ENCODE data around the gene NACC2.
"Not testable (repeated sequence)": the region's sequence is repeated elsewhere in the genome, so short reads cannot be mapped to it uniquely, and the experiment has no call there.

The NACC2 gene

DNA sequence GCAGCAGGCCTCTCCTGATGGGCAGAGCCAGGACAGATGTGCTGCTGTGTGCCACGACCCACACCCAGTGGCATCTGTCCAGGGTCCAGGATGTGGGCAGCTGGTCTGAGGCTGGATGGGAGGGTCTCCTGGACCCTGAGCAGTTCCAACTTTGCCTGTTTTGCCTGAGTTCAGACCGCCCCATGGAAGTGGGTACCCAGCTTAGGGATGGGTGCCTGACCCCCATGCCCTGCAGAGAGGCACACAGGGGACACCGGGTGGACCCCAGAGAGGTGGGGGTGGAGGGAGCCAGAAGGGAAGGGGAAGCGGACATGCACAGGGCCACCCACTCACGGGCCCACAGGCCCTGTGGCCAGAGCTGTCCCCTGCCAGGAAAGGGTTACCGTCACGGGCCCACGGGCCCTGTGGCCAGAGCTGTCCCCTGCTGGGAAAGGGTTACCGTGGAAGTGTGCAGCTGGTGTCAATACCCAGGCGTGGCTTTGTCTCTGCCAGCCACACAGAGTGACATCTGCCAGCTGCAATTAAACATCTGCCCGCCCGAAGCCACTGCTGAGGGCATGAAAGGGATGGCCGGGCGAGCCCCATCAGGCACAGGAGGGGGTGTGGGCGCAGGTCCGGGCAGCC, 50.0 kb downstream of the NACC2 start:
- no peak for DNase-seq (ENCODE audit: low read depth)

DNA sequence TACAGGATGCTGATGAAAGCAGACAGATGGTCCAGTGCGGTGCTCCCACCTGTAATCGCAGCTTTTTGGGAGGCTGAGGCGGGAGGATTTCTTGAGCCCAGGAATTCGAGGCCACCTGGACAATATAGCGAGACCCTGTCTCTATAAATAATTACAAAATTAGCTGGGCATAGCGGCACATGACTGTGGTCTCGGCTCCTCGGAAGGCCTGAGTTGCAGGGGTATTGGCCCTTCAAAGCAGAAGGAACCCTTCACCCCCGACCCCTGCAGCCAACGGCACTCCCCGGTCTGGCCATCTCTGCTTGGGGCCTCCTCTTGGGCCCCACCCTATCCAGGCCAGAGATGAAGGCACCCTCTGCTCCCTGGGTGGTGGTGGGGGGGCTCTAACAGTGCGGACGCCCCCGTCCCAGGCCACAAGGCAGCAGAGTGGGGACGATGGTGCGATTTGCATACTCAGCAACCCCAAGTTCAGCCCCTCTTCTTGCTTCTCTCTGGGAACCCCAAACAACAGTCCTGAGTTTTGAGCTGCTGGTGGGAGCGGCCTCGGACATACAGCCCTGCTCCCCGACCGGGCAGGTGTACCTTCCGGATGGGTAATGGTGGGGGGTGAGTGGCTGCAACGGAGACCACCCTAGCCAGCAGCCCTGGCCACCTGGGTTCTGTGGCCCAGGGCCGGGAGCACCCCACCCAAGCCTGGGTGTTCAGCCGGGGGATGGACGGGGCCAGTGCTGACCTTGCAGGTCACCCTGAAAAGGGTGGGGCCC, 50.7 kb downstream of the NACC2 start:
- DNase-seq (ENCODE audit: low read depth), result no peak

DNA sequence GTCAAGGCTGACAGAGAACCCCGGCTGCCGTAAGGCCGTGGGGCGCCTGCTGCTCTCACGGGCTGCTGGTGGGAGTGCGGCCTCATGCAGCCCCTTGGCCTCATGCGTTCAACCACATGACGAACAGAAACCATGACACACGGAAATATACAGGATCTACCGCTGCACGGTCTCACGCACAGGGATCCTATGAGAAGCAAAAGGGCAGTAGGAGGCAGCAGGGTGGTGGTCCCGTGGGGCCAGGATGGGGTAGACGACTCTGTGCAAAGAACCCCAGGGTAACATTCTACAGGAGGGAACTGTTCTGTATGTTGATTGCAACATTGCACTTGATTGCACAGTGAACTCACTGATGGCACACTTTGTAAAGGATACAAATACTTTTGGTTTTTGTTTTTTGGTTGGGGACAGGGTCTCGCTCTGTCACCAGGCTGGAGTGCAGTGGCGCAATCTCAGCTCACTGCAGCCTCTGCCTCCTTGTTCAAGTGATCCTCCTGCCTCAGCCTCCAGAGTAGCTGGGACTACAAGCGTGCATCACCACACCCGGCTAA, 51.6 kb downstream of the NACC2 start:
- DNase-seq (ENCODE audit: low read depth), result no peak

DNA sequence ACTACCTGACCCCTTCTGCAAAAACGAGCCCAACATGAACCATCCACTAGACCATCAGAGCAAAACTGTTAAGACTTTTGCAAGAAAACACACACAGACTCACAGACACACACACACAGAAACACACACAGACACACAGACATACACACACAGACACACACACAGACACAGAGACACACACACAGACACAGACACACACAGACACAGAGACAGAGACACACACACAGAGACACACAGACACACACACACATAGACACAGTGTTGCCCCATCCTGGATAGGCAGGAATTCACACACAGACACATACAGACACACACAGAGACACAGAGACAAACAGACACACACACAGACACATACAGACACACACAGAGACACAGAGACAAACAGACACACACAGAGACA, 52.5 kb downstream of the NACC2 start:
- no peak for DNase-seq (ENCODE audit: low read depth)

DNA sequence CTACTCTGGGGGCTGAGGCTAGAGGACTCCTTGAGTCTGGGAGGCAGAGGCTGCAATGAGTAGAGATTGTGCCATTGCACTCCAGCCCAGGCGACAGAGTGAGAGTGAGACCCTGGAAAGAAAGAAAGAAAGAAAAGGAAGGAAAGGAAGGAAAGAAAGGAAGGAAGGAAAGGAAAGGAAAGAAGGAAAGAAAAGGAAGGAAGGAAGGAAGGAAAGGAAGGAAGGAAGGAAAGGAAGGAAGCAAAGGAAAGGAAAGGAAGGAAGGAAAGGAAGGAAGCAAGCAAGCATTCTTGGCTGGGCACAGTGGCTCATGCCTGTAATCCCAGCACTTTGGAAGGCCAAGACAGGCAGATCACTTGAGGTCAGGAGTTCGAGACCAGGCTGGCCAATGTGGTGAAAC, 54.2 kb downstream of the NACC2 start:
- DNase-seq (ENCODE audit: low read depth), result not testable (repeated sequence)

DNA sequence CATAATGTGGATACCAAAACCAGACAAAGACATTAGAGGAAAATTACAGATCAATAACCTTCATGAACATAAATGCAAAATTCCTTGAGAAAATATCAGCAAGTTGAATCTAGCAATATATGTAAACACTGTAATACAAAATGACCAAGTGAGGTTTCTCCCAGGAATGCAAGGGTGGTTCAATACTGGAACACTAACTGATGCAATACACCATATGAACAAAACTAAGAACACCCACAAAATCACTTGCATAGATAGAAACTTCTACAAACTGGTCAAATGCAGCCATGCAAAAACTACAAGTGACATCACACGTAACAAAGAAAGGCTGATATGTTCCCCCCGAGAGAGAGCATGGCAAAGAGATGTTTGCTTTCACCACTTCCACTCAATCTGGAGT, 55.6 kb downstream of the NACC2 start:
- DNase-seq (ENCODE audit: low read depth), result no peak

DNA sequence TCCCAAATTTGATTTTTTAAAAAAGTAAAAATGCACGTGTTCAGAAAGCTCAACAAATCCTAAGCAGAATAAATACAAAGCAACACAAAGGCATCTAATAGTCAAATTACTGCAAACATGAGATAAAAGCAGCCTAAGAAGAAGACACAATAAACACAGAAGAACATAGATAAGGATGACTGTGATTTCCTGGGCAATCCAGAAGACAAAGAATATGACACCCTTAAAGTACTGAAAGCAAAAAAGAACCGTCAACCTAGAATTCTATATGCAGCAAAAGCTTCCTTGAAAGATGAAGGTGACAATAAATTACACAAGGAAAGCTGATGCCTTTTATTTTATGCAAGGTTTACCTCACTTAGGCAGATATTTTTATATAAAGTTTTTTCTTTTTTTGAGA, 58.2 kb downstream of the NACC2 start:
- no peak for DNase-seq (ENCODE audit: low read depth)

DNA sequence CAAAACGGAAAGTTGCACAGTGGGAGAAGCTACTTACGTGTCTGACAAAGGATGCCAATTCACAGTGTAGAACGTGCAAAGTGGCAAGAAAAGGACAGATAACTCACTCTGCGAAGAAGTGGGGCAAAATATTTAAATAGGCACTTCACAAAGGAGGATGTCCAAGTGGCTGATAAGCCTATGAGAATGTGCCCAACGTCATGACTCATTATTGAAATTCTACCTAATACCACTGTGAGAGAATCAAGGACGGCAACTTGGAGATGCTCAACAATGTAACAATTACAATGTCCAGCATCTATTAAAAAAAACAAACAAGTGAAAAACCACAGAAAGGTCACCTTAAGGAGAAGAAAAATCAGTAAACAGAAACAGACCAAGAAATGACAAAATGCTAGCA, 59.0 kb downstream of the NACC2 start:
- DNase-seq (ENCODE audit: low read depth), result no peak

DNA sequence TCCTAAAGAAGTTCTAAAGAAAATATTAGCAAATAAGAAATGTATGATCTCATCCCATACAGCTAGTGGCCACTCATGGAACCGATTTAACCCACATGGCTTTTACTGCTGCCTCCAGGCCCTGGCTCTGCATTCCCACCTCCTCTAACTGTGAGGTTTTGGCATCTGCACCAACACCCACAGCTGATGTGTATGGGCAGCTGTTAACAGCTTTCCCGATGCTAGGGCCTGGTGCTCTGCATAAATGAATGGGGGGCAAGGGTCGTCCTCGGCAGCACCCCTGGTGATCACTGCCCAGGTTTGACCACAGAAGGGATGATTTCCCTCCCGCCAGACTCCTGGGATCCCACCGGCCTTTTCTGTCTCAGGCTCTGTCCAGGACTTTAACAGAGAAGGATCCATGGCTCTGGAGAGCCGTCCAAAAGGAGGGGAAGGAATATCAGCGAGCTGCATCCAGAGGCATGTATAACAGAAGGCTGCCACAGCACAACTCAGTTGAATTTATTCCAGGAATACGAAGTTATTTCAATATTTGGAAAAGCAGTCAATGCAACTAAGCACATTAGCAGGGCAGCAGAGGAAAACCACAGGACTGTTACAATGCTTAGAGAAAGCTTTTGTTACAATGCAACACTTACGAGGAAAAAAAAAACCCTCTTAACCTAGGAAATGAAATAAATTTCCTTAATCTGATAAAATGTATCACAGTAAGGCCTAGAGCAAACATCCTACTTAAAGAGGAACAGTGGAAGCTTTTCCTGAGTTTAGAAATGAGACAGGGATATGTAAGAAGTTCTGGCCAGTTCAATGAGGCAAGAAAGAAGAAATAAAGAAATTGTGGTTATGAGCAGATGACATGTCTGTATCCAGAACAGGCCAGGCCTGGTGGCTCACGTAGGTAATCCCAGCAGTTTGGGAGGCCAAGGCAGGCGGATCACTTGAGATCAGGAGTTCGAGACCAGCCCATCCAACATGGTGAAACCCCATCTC, 63.1 kb downstream of the NACC2 start:
- DNase-seq (ENCODE audit: low read depth), result peak; percentile 22

DNA sequence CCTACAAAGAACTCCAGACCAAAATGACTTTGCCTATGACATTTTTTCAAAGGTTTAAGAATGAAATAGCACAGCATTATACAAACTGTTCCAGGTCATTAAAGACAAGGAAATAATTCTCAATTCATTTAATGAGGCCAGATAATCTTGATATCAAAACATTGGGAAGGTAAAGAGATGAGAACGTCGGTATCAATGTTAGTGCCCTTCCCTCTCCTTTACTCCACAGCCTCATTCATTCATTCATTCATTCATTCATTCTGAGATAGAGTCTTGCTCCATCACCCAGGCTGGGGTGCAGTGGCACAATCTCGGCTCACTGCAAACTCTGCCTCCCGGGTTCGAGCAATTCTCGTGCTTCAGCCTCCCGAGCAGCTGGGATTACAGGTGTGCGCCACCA, 64.0 kb downstream of the NACC2 start:
- DNase-seq (ENCODE audit: low read depth), result no peak

DNA sequence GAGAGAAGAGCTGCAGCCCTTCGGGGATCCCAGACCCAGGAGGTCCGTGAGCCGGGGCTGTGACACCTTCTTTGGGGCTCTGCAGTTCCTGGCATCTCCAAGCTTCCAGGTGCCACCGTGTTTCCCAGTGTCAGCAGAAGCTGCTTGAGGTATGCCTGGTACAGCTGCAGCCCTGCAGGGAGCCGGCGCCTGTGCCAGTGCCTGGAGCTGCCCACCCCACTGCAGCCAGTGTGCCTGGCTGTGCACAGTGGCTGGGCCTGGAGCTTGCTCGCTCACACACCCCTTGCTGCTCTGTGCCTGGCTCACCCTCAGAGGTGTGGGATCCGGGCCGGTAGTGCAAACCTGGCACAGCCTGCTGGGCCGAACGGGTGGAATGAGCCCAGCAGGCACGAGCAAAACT, 65.5 kb downstream of the NACC2 start:
- DNase-seq (ENCODE audit: low read depth), result no peak

DNA sequence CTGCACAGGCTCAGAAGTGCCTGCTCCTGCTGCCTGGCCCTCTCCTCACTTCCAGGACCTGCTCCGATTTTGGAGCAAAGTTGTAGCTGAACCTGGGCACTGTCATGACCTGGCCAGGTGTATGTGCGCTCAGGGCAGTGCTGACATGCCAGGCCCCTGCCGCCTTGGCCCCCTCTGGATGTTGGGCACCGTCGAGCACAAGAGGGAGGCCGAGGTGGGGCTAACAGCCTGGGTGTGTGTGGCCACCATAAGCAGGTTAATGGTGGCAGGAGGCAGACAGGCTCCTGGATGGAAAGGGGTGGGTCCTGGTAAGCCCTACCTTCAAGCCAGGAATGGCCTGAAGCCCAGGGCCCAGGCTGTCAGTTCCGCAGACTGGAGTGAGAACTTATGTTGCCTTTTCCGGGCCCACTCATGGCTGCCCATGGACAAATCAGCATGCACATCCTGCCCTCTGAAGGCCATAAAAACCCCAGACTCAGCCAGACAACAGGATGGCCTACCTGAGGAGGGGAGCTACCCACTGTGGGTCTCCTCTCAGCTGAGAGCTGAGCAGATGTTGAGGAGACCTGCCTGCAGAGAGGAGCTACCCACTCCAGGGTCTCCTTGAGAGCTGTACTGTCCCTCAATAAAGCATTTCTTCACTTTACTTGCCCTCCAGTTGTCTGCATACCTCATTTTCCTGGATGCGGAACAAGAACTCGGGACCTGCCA, 66.2 kb downstream of the NACC2 start:
- DNase-seq (ENCODE audit: low read depth), result no peak

DNA sequence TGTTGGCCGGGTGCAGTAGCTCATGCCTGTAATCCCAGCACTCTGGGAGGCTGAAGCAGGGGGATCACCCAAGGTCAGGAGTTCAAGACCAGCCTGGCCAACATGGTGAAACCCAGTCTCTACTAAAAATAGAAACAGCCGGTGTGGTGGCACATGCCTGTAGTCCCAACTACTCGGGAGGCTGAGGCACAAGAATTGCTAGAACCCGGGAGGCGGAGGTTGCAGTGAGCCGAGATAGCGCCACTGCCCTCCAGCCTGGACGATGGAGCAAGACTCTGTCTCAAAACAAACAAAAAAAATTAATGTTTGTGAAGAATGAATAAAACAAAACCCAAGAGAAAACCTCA, 68.2 kb downstream of the NACC2 start:
- DNase-seq (ENCODE audit: low read depth), result not testable (repeated sequence)

DNA sequence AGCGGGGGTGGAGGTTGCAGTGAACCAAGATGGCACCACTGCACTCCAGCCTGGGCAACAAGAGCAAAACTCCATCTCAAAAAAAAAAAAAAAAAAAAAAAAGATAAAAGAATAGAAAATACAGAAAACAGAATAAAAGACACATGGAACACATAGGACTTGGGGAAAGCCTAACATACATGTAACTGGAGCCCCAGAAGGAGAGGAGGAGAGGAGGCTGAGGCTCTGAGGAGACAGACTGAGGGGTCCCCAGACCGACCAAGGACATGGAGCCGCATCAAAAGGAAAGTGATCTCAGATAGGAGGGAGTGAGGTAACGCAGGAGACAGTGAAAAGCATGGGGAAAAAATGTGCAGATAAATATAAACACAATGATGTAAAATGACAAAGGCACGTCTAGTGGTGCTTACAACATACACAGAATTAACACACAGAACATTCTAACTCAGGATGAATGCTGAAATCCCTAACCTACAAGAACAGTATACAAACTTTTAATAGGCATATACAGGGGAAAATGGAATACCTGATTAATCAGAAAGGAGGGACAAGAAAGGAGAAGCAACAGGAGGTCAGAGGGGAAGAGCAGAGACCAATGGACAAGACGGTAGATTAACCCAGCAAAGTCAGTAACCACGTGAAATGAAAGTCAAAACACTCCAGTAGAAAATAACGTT, 68.7 kb downstream of the NACC2 start:
- DNase-seq (ENCODE audit: low read depth), result no peak

DNA sequence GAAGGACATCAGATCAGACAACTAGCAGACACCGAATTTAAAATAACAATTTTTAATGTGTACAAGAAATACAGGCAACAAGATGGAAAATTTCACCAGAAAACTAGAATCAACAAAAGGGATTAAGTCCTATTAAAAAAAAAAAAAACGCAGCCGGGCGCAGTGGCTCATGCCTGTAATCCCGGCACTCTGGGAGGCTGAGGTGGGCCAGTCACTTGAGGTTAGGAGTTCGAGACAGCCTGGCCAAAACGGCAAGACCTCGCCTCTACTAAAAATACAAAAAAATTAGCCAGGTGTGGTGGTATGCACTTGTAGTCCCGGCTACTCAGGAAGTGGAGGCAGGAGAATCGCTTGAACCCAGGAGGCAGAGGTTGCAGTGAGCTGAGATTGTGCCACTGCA, 69.6 kb downstream of the NACC2 start:
- no peak for DNase-seq (ENCODE audit: low read depth)

DNA sequence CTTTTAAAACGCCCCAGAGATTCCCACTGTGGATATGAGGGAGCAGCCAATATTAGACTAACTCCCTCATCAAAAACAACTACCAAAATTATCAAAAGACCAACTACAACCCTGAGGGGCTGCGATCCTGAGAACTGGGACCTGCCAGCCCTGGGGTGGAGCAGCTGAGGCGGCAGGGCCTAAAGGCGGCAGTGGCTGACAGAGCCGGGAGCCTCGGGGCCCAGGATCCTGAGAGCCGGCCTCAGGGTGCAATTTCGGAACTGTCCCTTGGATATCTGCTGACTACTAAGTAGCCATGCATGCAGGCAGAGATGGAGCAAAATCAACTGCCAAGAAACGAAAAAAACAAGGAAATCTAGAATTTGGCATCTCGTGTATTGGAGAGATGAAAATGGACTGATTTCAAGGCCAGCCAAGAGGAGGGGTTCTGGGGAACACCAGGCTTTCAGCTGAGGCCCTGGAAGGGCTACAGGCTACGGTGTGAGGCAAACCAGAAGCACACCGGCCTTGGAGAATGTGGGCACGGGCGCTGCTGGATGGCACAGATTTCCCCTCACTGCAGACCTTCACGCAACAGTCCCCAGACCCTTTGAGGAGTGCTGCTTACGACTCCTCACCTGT, 70.3 kb downstream of the NACC2 start:
- no peak for DNase-seq (ENCODE audit: low read depth)

DNA sequence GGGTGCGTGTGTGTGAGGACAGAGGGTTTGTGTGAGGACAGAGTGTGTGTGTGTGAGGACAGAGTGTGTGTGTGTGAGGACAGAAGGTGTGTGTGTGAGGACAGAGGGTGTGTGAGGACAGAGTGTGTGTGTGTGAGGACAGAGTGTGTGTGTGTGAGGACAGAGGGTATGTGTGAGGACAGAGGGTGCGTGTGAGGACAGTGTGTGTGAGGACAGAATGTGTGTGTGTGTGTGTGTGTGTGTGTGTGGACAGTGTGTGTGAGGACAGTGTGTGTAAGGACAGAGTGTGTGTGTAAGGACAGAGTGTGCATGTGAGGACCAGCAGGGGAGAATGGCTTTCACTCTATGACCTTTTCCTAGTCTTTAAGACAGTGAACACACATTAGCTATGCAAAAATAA, 70.8 kb downstream of the NACC2 start:
- no peak for DNase-seq (ENCODE audit: low read depth)

DNA sequence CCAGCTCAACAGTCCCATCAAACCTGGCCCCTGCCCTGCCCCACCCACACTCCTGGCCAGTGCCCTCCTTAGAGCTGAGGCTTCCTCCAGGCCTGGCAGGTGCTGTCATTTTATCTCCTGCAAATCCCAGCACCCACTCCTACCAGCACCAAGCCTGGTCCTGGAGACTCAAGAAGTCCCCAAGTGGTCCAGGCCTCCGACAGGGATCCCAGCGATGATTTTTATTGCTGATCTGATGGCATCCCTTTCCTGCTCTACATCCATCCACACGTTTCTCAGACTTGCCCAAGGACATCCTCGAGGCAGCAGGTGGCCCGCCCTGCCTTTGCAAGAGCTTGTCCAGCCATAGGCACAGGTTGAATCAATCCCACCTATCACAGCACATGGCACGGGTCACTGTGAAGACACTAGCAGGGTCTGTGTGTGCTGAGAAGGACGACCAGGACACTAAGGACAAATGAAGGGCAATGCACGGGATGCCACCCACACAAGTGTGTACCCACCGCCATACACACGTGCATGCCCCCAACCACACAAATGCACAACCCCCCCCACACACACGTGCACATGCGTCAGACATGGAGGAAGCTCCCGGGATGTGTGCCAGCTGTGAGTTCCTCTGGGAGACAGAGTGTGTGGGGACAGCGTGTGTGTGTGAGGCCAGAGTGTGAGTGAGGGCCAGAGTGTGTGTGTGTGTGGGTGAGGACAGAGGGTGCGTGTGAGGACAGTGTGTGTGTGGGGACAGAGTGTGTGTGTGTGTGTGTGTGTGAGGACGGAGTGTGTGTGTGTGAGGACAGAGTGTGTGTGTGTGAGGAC, 71.5 kb downstream of the NACC2 start:
- peak; percentile 54 for DNase-seq (ENCODE audit: low read depth)

DNA sequence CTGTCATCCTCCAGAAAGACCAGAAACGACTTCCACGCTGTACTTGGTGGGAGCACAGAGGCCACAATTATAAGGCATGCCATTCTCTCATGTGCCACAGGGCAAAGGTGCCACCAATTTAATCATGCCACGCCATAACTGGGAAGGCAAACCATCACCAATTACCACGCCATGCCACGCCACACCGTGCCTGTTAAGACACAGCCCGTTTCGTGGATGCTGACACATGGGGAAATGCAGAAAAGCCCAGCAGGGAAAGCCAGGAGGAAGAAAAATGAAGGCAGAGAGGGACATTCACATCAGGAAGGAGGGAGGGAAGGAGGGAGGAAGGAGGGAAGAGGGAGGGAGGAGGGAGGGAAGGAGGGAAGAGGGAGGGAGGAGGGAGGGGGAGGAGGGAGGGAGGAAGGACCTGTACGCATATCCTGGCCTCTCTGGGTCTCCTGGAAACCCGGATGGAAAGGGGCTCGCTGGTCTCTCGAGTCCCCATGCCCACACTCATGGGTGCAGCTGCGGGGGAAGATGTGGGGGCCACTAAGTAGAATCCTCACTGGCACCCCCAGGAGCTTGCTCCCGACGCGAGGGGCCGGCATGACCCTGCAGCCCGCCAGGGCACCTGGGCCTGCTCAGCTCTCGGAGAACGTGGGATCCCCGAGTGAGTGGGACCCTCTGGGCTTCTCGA, 72.2 kb downstream of the NACC2 start:
- DNase-seq (ENCODE audit: low read depth), result no peak

Data from stromal cell of bone marrow (primary cell).